ES-I3 (cell line): ENCODE results near the gene MAGI2.

Experiments
- H3K36me3 ChIP-seq: 2 replicates; pipeline ENCODE4 v1.6.1; 2013; ENCODE audit warnings: mild to moderate bottlenecking, low read length, control low read depth, moderate library complexity; ENCODE audit not compliant: insufficient read depth
- H3K4me1 ChIP-seq: 2 replicates; pipeline ENCODE4 v1.6.1; 2013; ENCODE audit warnings: mild to moderate bottlenecking, control low read depth, low read length; ENCODE audit not compliant: insufficient read depth
- H3K9ac ChIP-seq: 2 replicates; pipeline ENCODE4 v1.6.1; 2013; ENCODE audit warnings: low read depth, mild to moderate bottlenecking, low read length, moderate library complexity
- H3K9me3 ChIP-seq: 2 replicates; pipeline ENCODE4 v1.6.1; 2013; ENCODE audit warnings: mild to moderate bottlenecking, low read length, moderate library complexity; ENCODE audit not compliant: control insufficient read depth, insufficient read depth

Gene MAGI2

GRCh38 chr7:79268730-79269129, 184.7 kb downstream of the MAGI2 start:
- Histone ChIP-seq H3K36me3 (no peaks in the 10 kb centered on the region), H3K4me1 (no peaks in the 10 kb centered on the region), H3K9ac (no peak overlapping the region), H3K9me3 (no peaks in the 10 kb centered on the region)

- Histone ChIP-seq H3K36me3 (no peaks in the 10 kb centered on the region), H3K9ac (no peak overlapping the region), H3K9me3 (no peaks in the 10 kb centered on the region), H3K4me1 (no peaks in the 10 kb centered on the region)
These were observed 194.6 kb downstream of the MAGI2 start for GRCh38 chr7:79258826-79259225.

GRCh38 chr7:79257959-79258358, 195.5 kb downstream of the MAGI2 start:
- Histone ChIP-seq H3K36me3 (no peaks in the 10 kb centered on the region), H3K9ac (no peak overlapping the region), H3K4me1 (no peaks in the 10 kb centered on the region), H3K9me3 (no peaks in the 10 kb centered on the region)

- Histone ChIP-seq H3K4me1 (no peaks in the 10 kb centered on the region), H3K36me3 (no peaks in the 10 kb centered on the region), H3K9me3 (no peaks in the 10 kb centered on the region), H3K9ac (no peak overlapping the region)
These were observed 207.7 kb downstream of the MAGI2 start for GRCh38 chr7:79245623-79246249.

GRCh38 chr7:79244482-79244881, 209.0 kb downstream of the MAGI2 start:
- no peaks in the 10 kb centered on the region for H3K4me1 ChIP-seq
- H3K9ac ChIP-seq = no peak overlapping the region
- H3K36me3 ChIP-seq = no peaks in the 10 kb centered on the region
- no peaks in the 10 kb centered on the region for H3K9me3 ChIP-seq

GRCh38 chr7:79241288-79242060, 212.0 kb downstream of the MAGI2 start:
- no peaks in the 10 kb centered on the region for H3K36me3 ChIP-seq
- H3K4me1 ChIP-seq = no peaks in the 10 kb centered on the region
- H3K9me3 ChIP-seq = no peaks in the 10 kb centered on the region

GRCh38 chr7:79240413-79240812, 213.1 kb downstream of the MAGI2 start:
- H3K4me1 ChIP-seq = no peaks in the 10 kb centered on the region
- H3K9ac ChIP-seq = no peak overlapping the region
- H3K9me3 ChIP-seq = no peaks in the 10 kb centered on the region
- H3K36me3 ChIP-seq = no peaks in the 10 kb centered on the region

More at GRCh38 chr7:79241288-79242060, 212.0 kb downstream of the MAGI2 start:
- H3K9ac ChIP-seq = no peak overlapping the region

GRCh38 chr7:79236352-79237028, 217.0 kb downstream of the MAGI2 start:
- Histone ChIP-seq H3K9ac (no peak overlapping the region), H3K9me3 (no peaks in the 10 kb centered on the region), H3K4me1 (no peaks in the 10 kb centered on the region), H3K36me3 (no peaks in the 10 kb centered on the region)

GRCh38 chr7:79227044-79227443, 226.4 kb downstream of the MAGI2 start:
- no peaks in the 10 kb centered on the region for H3K36me3 ChIP-seq
- H3K9me3 ChIP-seq = no peaks in the 10 kb centered on the region
- H3K9ac ChIP-seq = no peak overlapping the region
- H3K4me1 ChIP-seq = peaks cover 5% of the 10 kb centered on the region; the same call in 1 of the 2 replicates

- Histone ChIP-seq H3K9me3 (no peaks in the 10 kb centered on the region), H3K9ac (no peak overlapping the region), H3K4me1 (no peaks in the 10 kb centered on the region), H3K36me3 (no peaks in the 10 kb centered on the region)
These were observed 232.3 kb downstream of the MAGI2 start for GRCh38 chr7:79221211-79221610.

GRCh38 chr7:79217976-79218626, 235.4 kb downstream of the MAGI2 start:
- no peaks in the 10 kb centered on the region for H3K4me1 ChIP-seq
- H3K9ac ChIP-seq = no peak overlapping the region
- H3K36me3 ChIP-seq = no peaks in the 10 kb centered on the region
- no peaks in the 10 kb centered on the region for H3K9me3 ChIP-seq

GRCh38 chr7:79217468-79217867, 236.0 kb downstream of the MAGI2 start:
- H3K9ac ChIP-seq = no peak overlapping the region
- H3K36me3 ChIP-seq = no peaks in the 10 kb centered on the region
- H3K4me1 ChIP-seq = no peaks in the 10 kb centered on the region
- H3K9me3 ChIP-seq = no peaks in the 10 kb centered on the region

- Histone ChIP-seq H3K36me3 (no peaks in the 10 kb centered on the region), H3K4me1 (no peaks in the 10 kb centered on the region), H3K9ac (no peak overlapping the region), H3K9me3 (no peaks in the 10 kb centered on the region)
These were observed 237.2 kb downstream of the MAGI2 start for GRCh38 chr7:79216236-79216635.

- H3K36me3 ChIP-seq = no peaks in the 10 kb centered on the region
- H3K9me3 ChIP-seq = no peaks in the 10 kb centered on the region
- H3K9ac ChIP-seq = no peak overlapping the region
- no peaks in the 10 kb centered on the region for H3K4me1 ChIP-seq
These were observed 241.1 kb downstream of the MAGI2 start for GRCh38 chr7:79212334-79212733.
